Endodermal cell (in vitro differentiated cells): ENCODE data around the gene CSE1L. TPM values are rescaled to one million over a fixed set of nuclear protein-coding genes. Genes with fewer than 3 reads are reported as not detected.
A peak's percentile ranks its signal among the peaks of the same experiment; 100 is the strongest.

Experiments used
- DNase-seq: peaks from one replicate; pipeline ENCODE4 v3.0.0-alpha.2; 2017
- H3K27ac ChIP-seq: 2 replicates; pipeline ENCODE4 v1.5.1; 2013; ENCODE audit warnings: mild to moderate bottlenecking, low read depth, low read length, moderate library complexity
- H3K27me3 ChIP-seq: 2 replicates; pipeline ENCODE4 v1.6.1; 2013; ENCODE audit warnings: mild to moderate bottlenecking, low read length, moderate library complexity; ENCODE audit not compliant: insufficient read depth, control insufficient read depth, poor library complexity, severe bottlenecking
- H3K36me3 ChIP-seq: 2 replicates; pipeline ENCODE4 v1.7.0; 2013; ENCODE audit warnings: mild to moderate bottlenecking, low read length, moderate library complexity; ENCODE audit not compliant: control insufficient read depth, insufficient read depth
- H3K4me1 ChIP-seq: one replicate; pipeline ENCODE4 v1.7.0; 2013; ENCODE audit warnings: low read length; ENCODE audit not compliant: control insufficient read depth, insufficient read depth
- H3K4me3 ChIP-seq: 2 replicates; pipeline ENCODE4 v1.5.1; 2013; ENCODE audit warnings: mild to moderate bottlenecking, low read length, moderate library complexity
- H3K9ac ChIP-seq: 2 replicates; pipeline ENCODE4 v1.6.1; 2013; ENCODE audit warnings: mild to moderate bottlenecking, low read length, moderate library complexity; ENCODE audit not compliant: poor library complexity, severe bottlenecking; ENCODE audit errors: extremely low read depth
- H3K9me3 ChIP-seq: 2 replicates; pipeline ENCODE4 v1.6.1; 2013; ENCODE audit warnings: mild to moderate bottlenecking, low read length, moderate library complexity; ENCODE audit not compliant: control insufficient read depth
- H3K27ac Mint-ChIP-seq: 2 replicates; pipeline ENCODE4 v1.8.0; 2020; ENCODE audit warnings: mixed read lengths
- H3K27me3 Mint-ChIP-seq: 2 replicates; pipeline ENCODE4 v1.8.0; 2021; ENCODE audit warnings: mild to moderate bottlenecking, mixed read lengths; ENCODE audit not compliant: insufficient read depth
- H3K36me3 Mint-ChIP-seq: 2 replicates; pipeline ENCODE4 v1.8.0; 2020; ENCODE audit warnings: low read depth, mixed read lengths
- H3K4me1 Mint-ChIP-seq: 2 replicates; pipeline ENCODE4 v1.8.0; 2020; ENCODE audit warnings: mixed read lengths
- H3K4me3 Mint-ChIP-seq: 2 replicates; pipeline ENCODE4 v1.8.0; 2020; ENCODE audit warnings: mild to moderate bottlenecking, moderate library complexity, mixed read lengths
- H3K9me3 Mint-ChIP-seq: 2 replicates; pipeline ENCODE4 v1.8.0; 2020; ENCODE audit warnings: mild to moderate bottlenecking, mixed read lengths
- CTCF ChIP-seq: fragments of 200-600 bp; sonication (generic); conservative IDR thresholded peaks from 2 replicates; pipeline ENCODE4 v1.5.0; 2021; ENCODE audit warnings: antibody characterized with exemption, mild to moderate bottlenecking
- WGBS, 2 experiments: methylation state at CpG; one replicate each; pipeline versions ENCODE4 v1.1.5 to v1.1.7; 2013; ENCODE audit warnings: missing lambda C conversion rate in 2 of 2, mixed read lengths in 1 of 2; ENCODE audit not compliant: insufficient coverage in 1 of 2, insufficient read length in 1 of 2; 5-methylcytosine and 5-hydroxymethylcytosine counted together
- total RNA-seq, 2 donors: library from RNA; stranded (reverse); fragmentation: NEBNext Ultra II Directional in 1 of 2; extraction: Animal tissue kit (Norgen Biotek cat#: 25700) in 1 of 2; gene quantifications; 2 replicates in 1 of 2; 3 replicates in 1 of 2; pipeline ENCODE4 v1.2.1, GENCODE V29; 2021

The CSE1L gene
- total RNA-seq, 2 donors from 2014 or later: 161 to 180 TPM

GRCh38 chr20:49030954-49031619 is 15.0 kb upstream of the CSE1L start:
- Histone ChIP-seq H3K4me3 (no peak overlapping the region), H3K9me3 (no peaks in the 10 kb centered on the region), H3K36me3 (peaks cover 75% of the 10 kb centered on the region), H3K27ac (no peak overlapping the region), H3K4me1 (no peaks in the 10 kb centered on the region), H3K9ac (no peak overlapping the region), H3K27me3 (no peaks in the 10 kb centered on the region)
- Mint-ChIP-seq H3K27ac (no peak overlapping the region), H3K4me1 (no peaks in the 10 kb centered on the region), H3K27me3 (no peaks in the 10 kb centered on the region), H3K4me3 (no peak overlapping the region), H3K9me3 (no peaks in the 10 kb centered on the region), H3K36me3 (peaks cover 50% of the 10 kb centered on the region)
- DNase-seq: no peak
- WGBS, 2 experiments: 96 to 100% methylated on average over 4 to 6 of the region's 6 CpGs
- TF ChIP-seq CTCF: no peak

- H3K4me1 Mint-ChIP-seq: no peaks in the 10 kb centered on the region
- H3K27me3 ChIP-seq: no peaks in the 10 kb centered on the region
- H3K4me3 ChIP-seq: no peak overlapping the region
- peak; percentile 8 for DNase-seq
- H3K36me3 ChIP-seq: peaks cover 70% of the 10 kb centered on the region
- no peaks in the 10 kb centered on the region for H3K9me3 ChIP-seq
- no peaks in the 10 kb centered on the region for H3K9me3 Mint-ChIP-seq
- no peaks in the 10 kb centered on the region for H3K4me1 ChIP-seq
- 86 to 92% methylated on average over 5 to 8 of the region's 8 CpGs for WGBS, 2 experiments
- H3K4me3 Mint-ChIP-seq: no peak overlapping the region
- H3K27ac Mint-ChIP-seq: no peak overlapping the region
- no peak overlapping the region for H3K9ac ChIP-seq
- no peaks in the 10 kb centered on the region for H3K27me3 Mint-ChIP-seq
- TF ChIP-seq CTCF: no peak
- H3K27ac ChIP-seq: no peak overlapping the region
- H3K36me3 Mint-ChIP-seq: peaks cover 44% of the 10 kb centered on the region
Observed at GRCh38 chr20:49032455-49032854, 13.7 kb upstream of the CSE1L start.

DNA sequence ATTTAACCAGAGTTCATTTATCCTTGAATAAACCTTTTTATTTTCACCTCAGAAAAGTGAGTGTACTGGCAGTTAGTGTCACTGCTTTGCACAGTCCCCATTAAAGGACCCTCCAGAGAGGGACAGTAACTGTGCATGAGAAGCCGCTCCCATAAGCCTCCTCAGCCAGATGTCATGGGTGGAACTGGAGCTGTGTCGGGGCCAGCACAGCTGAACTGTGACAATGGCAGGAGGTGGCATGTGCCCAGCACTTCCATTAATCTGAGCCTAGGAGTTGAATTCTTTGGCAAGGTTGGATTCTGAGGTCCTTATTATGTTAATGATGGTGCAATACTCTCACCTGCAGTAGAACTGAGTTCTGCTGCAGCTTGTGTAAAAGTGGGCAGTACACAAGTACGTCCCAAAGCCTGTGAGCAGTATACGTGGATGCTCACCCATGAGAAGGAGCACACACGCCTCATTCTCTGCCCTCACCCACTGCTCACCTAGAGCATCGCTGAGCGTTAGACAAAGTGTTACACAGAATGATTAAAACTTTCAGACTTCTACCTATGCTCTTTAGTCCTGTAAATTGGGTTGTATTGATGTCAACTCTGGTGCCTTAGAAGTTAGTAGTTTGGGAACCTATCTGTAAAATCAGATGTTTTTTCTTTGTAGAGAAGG is 11.9 kb upstream of the CSE1L start:
- no peaks in the 10 kb centered on the region for H3K4me1 ChIP-seq
- H3K36me3 Mint-ChIP-seq: peaks cover 31% of the 10 kb centered on the region
- H3K27ac ChIP-seq: no peak overlapping the region
- 96 to 100% methylated on average over 5 to 7 of the region's 7 CpGs for WGBS, 2 experiments
- H3K4me3 ChIP-seq: no peak overlapping the region
- H3K9ac ChIP-seq: no peak overlapping the region
- H3K4me1 Mint-ChIP-seq: no peaks in the 10 kb centered on the region
- TF ChIP-seq CTCF: no peak
- DNase-seq: peak; percentile 22
- H3K9me3 Mint-ChIP-seq: no peaks in the 10 kb centered on the region
- H3K4me3 Mint-ChIP-seq: no peak overlapping the region
- H3K36me3 ChIP-seq: peaks cover 54% of the 10 kb centered on the region
- H3K9me3 ChIP-seq: no peaks in the 10 kb centered on the region
- no peak overlapping the region for H3K27ac Mint-ChIP-seq
- H3K27me3 Mint-ChIP-seq: no peaks in the 10 kb centered on the region
- H3K27me3 ChIP-seq: no peaks in the 10 kb centered on the region
